Caco-2 (cell line): Measurements from ENCODE around the gene FCMR. TPM values are rescaled to one million over a fixed set of nuclear protein-coding genes. Genes with fewer than 3 reads are reported as not detected.

Source experiments
- BruUV-seq: library from RNA; stranded (reverse); fragments of 400-500 nt; replicated peaks from 2 replicates; lab custom pipeline; 2021; lab: Mats Ljungman, UMichigan
- CTCF ChIA-PET: fragments of 300-600 bp; sonication (Branson Sonifier 250); formaldehyde crosslinking; loops from one replicate; lab custom pipeline; 2022; ENCODE audit warnings: antibody characterized with exemption; lab: Charles Lee
- POLR2A ChIA-PET: fragments of 300-600 bp; sonication (Branson Sonifier 250); formaldehyde crosslinking; loops from one replicate; lab custom pipeline; 2022; ENCODE audit warnings: antibody characterized with exemption; lab: Charles Lee
- DNase-seq, 2 experiments: peaks; one replicate each; pipeline versions ENCODE4 v3.0.0 to v3.0.0-alpha.2; 2020 to 2022
- H3K27me3 ChIP-seq: replicated peaks from 2 replicates; pipeline ENCODE4 v1.6.0; 2011; ENCODE audit warnings: low read length; ENCODE audit not compliant: control insufficient read depth, insufficient read depth
- H3K36me3 ChIP-seq: 2 replicates; pipeline ENCODE4 v1.5.1; 2011; ENCODE audit warnings: low read length; ENCODE audit not compliant: control insufficient read depth, insufficient read depth
- H3K4me1 ChIP-seq: fragments of 250-450 bp; sonication (Bioruptor Pico); 2 replicates; pipeline ENCODE4 v1.5.1; 2020; ENCODE audit warnings: mild to moderate bottlenecking
- H3K4me3 ChIP-seq: 2 replicates; pipeline ENCODE4 v1.5.1; 2011; ENCODE audit warnings: low read depth, mild to moderate bottlenecking, control low read depth, low read length
- H3K9me3 ChIP-seq: fragments of 250-450 bp; sonication (Bioruptor Pico); 2 replicates; pipeline ENCODE4 v1.5.1; 2020; ENCODE audit warnings: mild to moderate bottlenecking, moderate library complexity
- H3K27ac Mint-ChIP-seq: one replicate; pipeline ENCODE4 v1.8.0; 2022; ENCODE audit warnings: mixed read lengths; ENCODE audit not compliant: unreplicated experiment
- H3K27me3 Mint-ChIP-seq: one replicate; pipeline ENCODE4 v1.8.0; 2022; ENCODE audit warnings: mixed read lengths; ENCODE audit not compliant: insufficient read depth, unreplicated experiment
- H3K36me3 Mint-ChIP-seq: one replicate; pipeline ENCODE4 v1.8.0; 2022; ENCODE audit warnings: mild to moderate bottlenecking, mixed read lengths; ENCODE audit not compliant: insufficient read depth, unreplicated experiment
- H3K4me1 Mint-ChIP-seq: one replicate; pipeline ENCODE4 v1.8.0; 2022; ENCODE audit warnings: low read depth, mixed read lengths; ENCODE audit not compliant: unreplicated experiment
- H3K4me3 Mint-ChIP-seq: one replicate; pipeline ENCODE4 v1.8.0; 2022; ENCODE audit warnings: mild to moderate bottlenecking, moderate library complexity, mixed read lengths; ENCODE audit not compliant: unreplicated experiment
- H3K9me3 Mint-ChIP-seq: one replicate; pipeline ENCODE4 v1.8.0; 2022; ENCODE audit warnings: mixed read lengths; ENCODE audit not compliant: unreplicated experiment
- CTCF ChIP-seq, 2 experiments: fragments of 200-600 bp in 1 of 2; IDR thresholded peaks; 1 replicate in 1 of 2; 2 replicates in 1 of 2; pipeline versions ENCODE4 v1.5.1 to v1.8.0; 2011 to 2022; ENCODE audit warnings: antibody characterized with exemption in 1 of 2, control low read depth in 1 of 2, inconsistent platforms in 1 of 2, low read depth in 1 of 2, low read length in 1 of 2, mild to moderate bottlenecking in 1 of 2, moderate library complexity in 1 of 2; ENCODE audit not compliant: insufficient read depth in 1 of 2, severe bottlenecking in 1 of 2, unreplicated experiment in 1 of 2
- intact Hi-C: fragments of 100-400 bp; cut with micrococcal nuclease; formaldehyde crosslinking; loops from one replicate; pipeline ENCODE4 v1.10.0; 2022; ENCODE audit not compliant: unreplicated experiment
- total RNA-seq: library from RNA; stranded (reverse); gene quantifications from 2 replicates; pipeline ENCODE4 v1.2.3, GENCODE V29; 2022

FCMR gene
- total RNA-seq, 1 experiment from 2014 or later: not detected

DNA sequence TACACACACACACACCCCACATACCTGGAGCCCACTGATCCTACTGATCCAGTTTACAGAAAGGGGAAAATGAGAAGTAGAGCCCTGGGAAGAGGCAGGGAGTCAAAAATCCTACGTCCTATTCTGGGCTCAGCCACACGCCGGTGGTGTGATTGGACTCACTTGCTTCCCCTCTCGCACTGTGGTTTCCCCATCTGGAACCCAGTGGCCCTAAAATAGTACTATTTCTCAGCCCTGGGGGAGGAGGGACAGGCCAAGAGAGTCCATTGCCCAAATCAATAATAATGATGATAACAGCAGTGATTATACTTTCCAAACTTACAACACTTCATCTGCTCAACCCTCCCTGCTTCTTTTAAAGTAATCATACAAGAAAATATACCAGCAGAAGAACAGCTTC, 27.5 kb upstream of the FCMR start:
- Mint-ChIP-seq H3K27me3 (no peaks in the 10 kb centered on the region), H3K4me3 (no peak overlapping the region), H3K36me3 (no peaks in the 10 kb centered on the region), H3K27ac (no peak overlapping the region), H3K4me1 (peaks cover 28% of the 10 kb centered on the region), H3K9me3 (peaks cover 6% of the 10 kb centered on the region)
- DNase-seq: no peak
- no peak for TF ChIP-seq CTCF (IDR thresholded peaks at IDR 0.05; ENCODE audit: insufficient read depth in 1 of 2, low read depth in 1 of 2, low read length in 1 of 2, severe bottlenecking in 1 of 2, unreplicated experiment in 1 of 2)
- Histone ChIP-seq H3K27me3 (no peaks in the 10 kb centered on the region), H3K36me3 (no peaks in the 10 kb centered on the region), H3K9me3 (peaks cover 7% of the 10 kb centered on the region; the same call in 1 of the 2 replicates), H3K4me3 (no peak overlapping the region), H3K4me1 (peaks cover 35% of the 10 kb centered on the region)
- no TSS peak for BruUV-seq
- ChIA-PET CTCF (interaction anchor here (0.9 to 1.1 kb wide), 2 partner anchors 30 to 33 kb away, joined by 3 to 4 read pairs; no protein-coding TSS in a partner anchor), POLR2A (no interaction called here)
- intact Hi-C loops: no loop called here

DNA sequence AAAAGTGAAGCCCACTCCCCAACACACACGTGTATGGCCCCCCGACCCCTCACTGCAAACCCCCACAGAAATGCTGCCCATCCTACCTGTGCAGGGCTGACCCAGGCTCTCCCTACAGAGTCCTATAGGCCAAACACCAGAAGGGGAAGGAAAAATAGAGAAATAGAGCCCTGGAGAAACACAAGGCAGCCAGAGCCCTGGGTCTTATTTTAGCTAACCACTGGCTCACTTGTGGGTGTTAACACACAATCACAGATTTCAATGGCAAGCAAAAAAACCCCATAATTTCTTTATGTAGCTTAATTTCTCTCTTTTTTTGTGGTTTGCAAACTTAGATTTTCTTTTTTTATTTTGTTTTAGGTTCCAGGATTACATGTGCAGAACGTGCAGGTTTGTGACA, 25.5 kb upstream of the FCMR start:
- intact Hi-C loops: no loop called here
- H3K4me3 ChIP-seq: no peak overlapping the region
- H3K27ac Mint-ChIP-seq: no peak overlapping the region
- H3K4me1 Mint-ChIP-seq: peaks cover 17% of the 10 kb centered on the region
- DNase-seq: no peak
- peaks cover 7% of the 10 kb centered on the region; the same call in 1 of the 2 replicates for H3K9me3 ChIP-seq
- H3K9me3 Mint-ChIP-seq: peaks cover 6% of the 10 kb centered on the region
- H3K36me3 Mint-ChIP-seq: no peaks in the 10 kb centered on the region
- H3K27me3 Mint-ChIP-seq: no peaks in the 10 kb centered on the region
- no TSS peak for BruUV-seq
- CTCF ChIA-PET: interaction anchor here (1.0 to 1.8 kb wide), 2 partner anchors 12 to 32 kb away, joined by 4 to 5 read pairs; no protein-coding TSS in a partner anchor
- H3K27me3 ChIP-seq: no peaks in the 10 kb centered on the region
- H3K4me3 Mint-ChIP-seq: no peak overlapping the region
- no peaks in the 10 kb centered on the region for H3K36me3 ChIP-seq
- no peak for TF ChIP-seq CTCF (IDR thresholded peaks at IDR 0.05; ENCODE audit: insufficient read depth in 1 of 2, low read depth in 1 of 2, low read length in 1 of 2, severe bottlenecking in 1 of 2, unreplicated experiment in 1 of 2)
- H3K4me1 ChIP-seq: peaks cover 20% of the 10 kb centered on the region
- POLR2A ChIA-PET: no interaction called here

DNA sequence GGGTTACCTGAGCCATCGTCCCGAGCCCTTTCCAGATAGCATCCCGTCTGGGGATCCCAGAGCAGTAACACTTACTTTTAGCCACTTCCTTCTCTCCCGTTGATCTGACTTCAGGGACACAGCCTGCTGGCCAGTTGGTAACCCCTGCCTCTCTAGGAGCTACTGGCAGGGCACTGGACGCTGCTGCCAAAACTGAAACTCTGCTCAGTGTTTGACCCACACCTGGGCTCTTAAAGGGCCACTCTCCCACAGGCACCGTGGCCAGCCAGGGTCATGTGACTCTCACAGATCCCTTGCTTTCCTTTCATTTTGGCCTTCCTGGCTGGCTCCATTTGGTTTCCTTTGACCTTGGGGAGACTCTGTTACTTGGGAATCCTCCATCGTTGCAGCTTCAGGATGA, 24.5 kb upstream of the FCMR start, which contains the start of gene PIGR:
Gene PIGR (minus strand): TSS at position 206 of the 400 bp plus-strand sequence. CDS start 5,935 bp downstream, outside the sequence.
- Mint-ChIP-seq H3K4me3 (no peak within 1 kb of the TSS), H3K27me3 (no peaks in the 10 kb centered on the region), H3K27ac (no peak within 1 kb of the TSS), H3K4me1 (peaks cover 7% of the 10 kb centered on the region), H3K9me3 (peaks cover 6% of the 10 kb centered on the region), H3K36me3 (no peaks in the 10 kb centered on the region)
- H3K36me3 ChIP-seq: no peaks in the 10 kb centered on the region
- no peak for DNase-seq
- H3K27me3 ChIP-seq: no peaks in the 10 kb centered on the region
- ChIA-PET CTCF (interaction anchor here (1.0 to 1.8 kb wide), 2 partner anchors 11 to 33 kb away, joined by 4 to 5 read pairs; no protein-coding TSS in a partner anchor), POLR2A (no interaction called here)
- peaks cover 7% of the 10 kb centered on the region; the same call in 1 of the 2 replicates for H3K9me3 ChIP-seq
- H3K4me3 ChIP-seq: no peak within 1 kb of the TSS
- intact Hi-C loops: no loop called here
- no peak for TF ChIP-seq CTCF (IDR thresholded peaks at IDR 0.05; ENCODE audit: insufficient read depth in 1 of 2, low read depth in 1 of 2, low read length in 1 of 2, severe bottlenecking in 1 of 2, unreplicated experiment in 1 of 2)
- H3K4me1 ChIP-seq: peaks cover 20% of the 10 kb centered on the region
- BruUV-seq: no TSS peak
